ENCODE results near the gene LPAR5. TPM values are rescaled to one million over a fixed set of nuclear protein-coding genes. Genes with fewer than 3 reads are reported as not detected.

Gene LPAR5
- total and polyA plus RNA-seq, 4 donors = 0.58 to 2.0 (median 1.1) TPM

GRCh38 chr12:6635375-6635855 lies 344 bp downstream of the LPAR5 start:
- Histone ChIP-seq H3K27me3 (ENCODE audit: control insufficient read depth in 4 of 4, insufficient read depth in 4 of 4, low read length in 3 of 4) (no peaks in the 10 kb centered on the region), H3K36me3 (ENCODE audit: control insufficient read depth in 4 of 4, insufficient read depth in 3 of 4, low read depth in 1 of 4, low read length in 3 of 4) (no peaks in the 10 kb centered on the region), H3K4me3 (ENCODE audit: low read depth in 1 of 3, low read length in 3 of 3) (no peak overlapping the region), H3K4me1 (ENCODE audit: control insufficient read depth in 4 of 4, insufficient read depth in 4 of 4, low read length in 3 of 4) (peaks cover 0 to 3% (median 2%) of the 10 kb centered on the region in 4 donors), H3K9me3 (ENCODE audit: control insufficient read depth in 4 of 4, low read length in 3 of 4) (no peaks in the 10 kb centered on the region), H3K9ac (ENCODE audit: low read depth in 1 of 2, low read length in 2 of 2) (peak overlapping the region in 1 of 2 donors; percentile 20), H3K27ac (ENCODE audit: low read depth in 1 of 2, low read length in 2 of 2) (peak overlapping the region in 1 of 2 donors; percentile 36)
- peak; percentile 35 for DNase-seq (ENCODE audit: low spot score)
- 57% methylated on average over 5 of the region's 5 CpGs for WGBS
- TF ChIP-seq MAX (IDR thresholded peaks at IDR 0.05) (no peak), HNF4G (IDR thresholded peaks at IDR 0.05) (no peak), RAD21 (IDR thresholded peaks at IDR 0.05) (no peak), JUND (IDR thresholded peaks at IDR 0.05) (no peak)

GRCh38 chr12:6632026-6632983 lies 3.5 kb downstream of the LPAR5 start:
- DNase-seq (ENCODE audit: low spot score) = peak; percentile 34
- TF ChIP-seq, protein P1, sequence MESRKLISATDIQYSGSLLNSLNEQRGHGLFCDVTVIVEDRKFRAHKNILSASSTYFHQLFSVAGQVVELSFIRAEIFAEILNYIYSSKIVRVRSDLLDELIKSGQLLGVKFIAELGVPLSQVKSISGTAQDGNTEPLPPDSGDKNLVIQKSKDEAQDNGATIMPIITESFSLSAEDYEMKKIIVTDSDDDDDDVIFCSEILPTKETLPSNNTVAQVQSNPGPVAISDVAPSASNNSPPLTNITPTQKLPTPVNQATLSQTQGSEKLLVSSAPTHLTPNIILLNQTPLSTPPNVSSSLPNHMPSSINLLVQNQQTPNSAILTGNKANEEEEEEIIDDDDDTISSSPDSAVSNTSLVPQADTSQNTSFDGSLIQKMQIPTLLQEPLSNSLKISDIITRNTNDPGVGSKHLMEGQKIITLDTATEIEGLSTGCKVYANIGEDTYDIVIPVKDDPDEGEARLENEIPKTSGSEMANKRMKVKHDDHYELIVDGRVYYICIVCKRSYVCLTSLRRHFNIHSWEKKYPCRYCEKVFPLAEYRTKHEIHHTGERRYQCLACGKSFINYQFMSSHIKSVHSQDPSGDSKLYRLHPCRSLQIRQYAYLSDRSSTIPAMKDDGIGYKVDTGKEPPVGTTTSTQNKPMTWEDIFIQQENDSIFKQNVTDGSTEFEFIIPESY (IDR thresholded peaks at IDR 0.05) = no peak
- no peak for TF ChIP-seq YY1 (IDR thresholded peaks at IDR 0.05)
- Histone ChIP-seq H3K27me3 (ENCODE audit: control insufficient read depth in 4 of 4, insufficient read depth in 4 of 4, low read length in 3 of 4) (no peaks in the 10 kb centered on the region), H3K4me3 (ENCODE audit: low read depth in 1 of 3, low read length in 3 of 3) (no peak overlapping the region), H3K9ac (ENCODE audit: low read depth in 1 of 2, low read length in 2 of 2) (no peak overlapping the region), H3K27ac (ENCODE audit: low read depth in 1 of 2, low read length in 2 of 2) (peak overlapping the region; percentile 25 to 67), H3K36me3 (ENCODE audit: control insufficient read depth in 4 of 4, insufficient read depth in 3 of 4, low read depth in 1 of 4, low read length in 3 of 4) (no peaks in the 10 kb centered on the region), H3K9me3 (ENCODE audit: control insufficient read depth in 4 of 4, low read length in 3 of 4) (no peaks in the 10 kb centered on the region), H3K4me1 (ENCODE audit: control insufficient read depth in 4 of 4, insufficient read depth in 4 of 4, low read length in 3 of 4) (peaks cover 0 to 3% (median 2%) of the 10 kb centered on the region in 4 donors)
- WGBS = 59% methylated on average over 21 of the region's 21 CpGs

DNA sequence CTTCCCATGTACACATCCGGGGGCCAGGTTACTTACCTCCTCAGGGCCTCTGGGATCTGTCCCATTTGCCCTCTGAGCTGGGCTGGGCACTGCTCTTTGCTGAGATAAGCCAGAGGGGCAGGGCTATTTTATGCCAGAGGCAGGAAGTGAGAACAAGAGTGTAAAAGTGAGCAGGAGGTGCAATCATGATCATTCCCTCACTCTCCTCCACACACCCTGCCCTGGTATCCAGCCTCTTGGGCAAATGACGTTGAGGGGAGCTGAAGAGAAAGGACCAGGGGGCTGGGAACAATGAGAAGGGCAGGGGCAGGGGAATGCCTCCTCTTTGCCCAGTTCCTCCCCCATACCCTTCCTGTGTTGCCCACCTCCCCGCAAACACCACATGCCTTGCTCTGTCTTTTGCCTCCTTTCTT lies 4.2 kb downstream of the LPAR5 start:
- no peaks in the 10 kb centered on the region for H3K27me3 ChIP-seq (ENCODE audit: control insufficient read depth in 4 of 4, insufficient read depth in 4 of 4, low read length in 3 of 4)
- no peaks in the 10 kb centered on the region for H3K36me3 ChIP-seq (ENCODE audit: control insufficient read depth in 4 of 4, insufficient read depth in 3 of 4, low read depth in 1 of 4, low read length in 3 of 4)
- no peaks in the 10 kb centered on the region for H3K9me3 ChIP-seq (ENCODE audit: control insufficient read depth in 4 of 4, low read length in 3 of 4)
- peaks cover 0 to 3% (median 2%) of the 10 kb centered on the region in 4 donors for H3K4me1 ChIP-seq (ENCODE audit: control insufficient read depth in 4 of 4, insufficient read depth in 4 of 4, low read length in 3 of 4)
- H3K9ac ChIP-seq (ENCODE audit: low read depth in 1 of 2, low read length in 2 of 2) = no peak overlapping the region
- no peak overlapping the region for H3K4me3 ChIP-seq (ENCODE audit: low read depth in 1 of 3, low read length in 3 of 3)
- 63% methylated on average over 3 of the region's 3 CpGs for WGBS
- peak; percentile 34 for DNase-seq (ENCODE audit: low spot score)
- no peak overlapping the region for H3K27ac ChIP-seq (ENCODE audit: low read depth in 1 of 2, low read length in 2 of 2)
- TF ChIP-seq JUND (IDR thresholded peaks at IDR 0.05) = no peak
- TF ChIP-seq EGR1 (IDR thresholded peaks at IDR 0.05; ENCODE audit: low read depth in 2 of 2) = no peak
- no peak for TF ChIP-seq SP1 (IDR thresholded peaks at IDR 0.05)
- TF ChIP-seq TAF1 (conservative IDR thresholded peaks at IDR 0.05) = no peak
- TF ChIP-seq NR2F2 (IDR thresholded peaks at IDR 0.05) = no peak
- TF ChIP-seq RAD21 (IDR thresholded peaks at IDR 0.05) = no peak
- no peak for TF ChIP-seq RXRA (IDR thresholded peaks at IDR 0.05)
- TF ChIP-seq, protein P2, sequence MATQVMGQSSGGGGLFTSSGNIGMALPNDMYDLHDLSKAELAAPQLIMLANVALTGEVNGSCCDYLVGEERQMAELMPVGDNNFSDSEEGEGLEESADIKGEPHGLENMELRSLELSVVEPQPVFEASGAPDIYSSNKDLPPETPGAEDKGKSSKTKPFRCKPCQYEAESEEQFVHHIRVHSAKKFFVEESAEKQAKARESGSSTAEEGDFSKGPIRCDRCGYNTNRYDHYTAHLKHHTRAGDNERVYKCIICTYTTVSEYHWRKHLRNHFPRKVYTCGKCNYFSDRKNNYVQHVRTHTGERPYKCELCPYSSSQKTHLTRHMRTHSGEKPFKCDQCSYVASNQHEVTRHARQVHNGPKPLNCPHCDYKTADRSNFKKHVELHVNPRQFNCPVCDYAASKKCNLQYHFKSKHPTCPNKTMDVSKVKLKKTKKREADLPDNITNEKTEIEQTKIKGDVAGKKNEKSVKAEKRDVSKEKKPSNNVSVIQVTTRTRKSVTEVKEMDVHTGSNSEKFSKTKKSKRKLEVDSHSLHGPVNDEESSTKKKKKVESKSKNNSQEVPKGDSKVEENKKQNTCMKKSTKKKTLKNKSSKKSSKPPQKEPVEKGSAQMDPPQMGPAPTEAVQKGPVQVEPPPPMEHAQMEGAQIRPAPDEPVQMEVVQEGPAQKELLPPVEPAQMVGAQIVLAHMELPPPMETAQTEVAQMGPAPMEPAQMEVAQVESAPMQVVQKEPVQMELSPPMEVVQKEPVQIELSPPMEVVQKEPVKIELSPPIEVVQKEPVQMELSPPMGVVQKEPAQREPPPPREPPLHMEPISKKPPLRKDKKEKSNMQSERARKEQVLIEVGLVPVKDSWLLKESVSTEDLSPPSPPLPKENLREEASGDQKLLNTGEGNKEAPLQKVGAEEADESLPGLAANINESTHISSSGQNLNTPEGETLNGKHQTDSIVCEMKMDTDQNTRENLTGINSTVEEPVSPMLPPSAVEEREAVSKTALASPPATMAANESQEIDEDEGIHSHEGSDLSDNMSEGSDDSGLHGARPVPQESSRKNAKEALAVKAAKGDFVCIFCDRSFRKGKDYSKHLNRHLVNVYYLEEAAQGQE (IDR thresholded peaks at IDR 0.05) = no peak
- no peak for TF ChIP-seq GABPA (IDR thresholded peaks at IDR 0.05 in 1 of 2, conservative IDR thresholded peaks at IDR 0.05 in 1 of 2)
- TF ChIP-seq, protein P3, sequence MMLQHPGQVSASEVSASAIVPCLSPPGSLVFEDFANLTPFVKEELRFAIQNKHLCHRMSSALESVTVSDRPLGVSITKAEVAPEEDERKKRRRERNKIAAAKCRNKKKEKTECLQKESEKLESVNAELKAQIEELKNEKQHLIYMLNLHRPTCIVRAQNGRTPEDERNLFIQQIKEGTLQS (IDR thresholded peaks at IDR 0.05) = no peak
- no peak for TF ChIP-seq FOXA1 (IDR thresholded peaks at IDR 0.05)
- no peak for TF ChIP-seq HNF4G (IDR thresholded peaks at IDR 0.05)
- no peak for TF ChIP-seq FOXA2 (IDR thresholded peaks at IDR 0.05)
- TF ChIP-seq HNF4A (conservative IDR thresholded peaks at IDR 0.05) = no peak
- TF ChIP-seq, protein P1 (IDR thresholded peaks at IDR 0.05) = no peak
- TF ChIP-seq MAX (IDR thresholded peaks at IDR 0.05) = no peak
- no peak for TF ChIP-seq YY1 (IDR thresholded peaks at IDR 0.05)

Data from liver (tissue), 9 donors.